HepG2 (cell line): ENCODE data around the gene CDH12. TPM values are rescaled to one million over a fixed set of nuclear protein-coding genes. Genes with fewer than 3 reads are reported as not detected.

Experiments used
- ATAC-seq: fragments of 200-7000 bp; cut with Tn5 transposase; 3 replicates; pipeline ENCODE4 v1.9.1; 2020; ENCODE audit warnings: mild to moderate bottlenecking, moderate library complexity
- BruUV-seq: library from RNA; stranded (reverse); fragments of 400-500 nt; replicated peaks from 2 replicates; lab custom pipeline; 2021; lab: Mats Ljungman, UMichigan
- CTCF ChIA-PET: fragments of 300-600 bp; formaldehyde crosslinking; extraction: SDS; loops from one replicate; lab custom pipeline; 2021; ENCODE audit warnings: low total read pairs, inconsistent platforms, low intra/inter-chr PET ratio; lab: Yijun Ruan, JAX
- POLR2A ChIA-PET: fragments of 350-600 bp; sonication (Branson Sonifier 250); formaldehyde crosslinking; loops from one replicate; lab custom pipeline; 2020; ENCODE audit warnings: antibody characterized with exemption, inconsistent platforms; lab: Yijun Ruan, JAX
- DNase-seq: peaks from one replicate; pipeline ENCODE4 v3.0.0-alpha.2; 2015; ENCODE audit warnings: low spot score
- FAIRE-seq: peaks from 3 replicates; lab custom pipeline; 2011; peaks lifted over from hg19 to GRCh38; lab: Jason Lieb, UNC
- H2AFZ ChIP-seq: one replicate; pipeline ENCODE4 v1.6.1; 2011; ENCODE audit warnings: low read length, inconsistent platforms
- H3K27ac ChIP-seq: fragments of 300-600 bp; 3 replicates; pipeline ENCODE4 v1.8.0; 2011; ENCODE audit warnings: mixed run types, mild to moderate bottlenecking, mixed read lengths, low read length, inconsistent platforms; ENCODE audit not compliant: insufficient read depth; ENCODE audit errors: extremely low read length
- H3K27me3 ChIP-seq, 2 experiments: fragments of 200-600 bp in 1 of 2; 2 replicates in 1 of 2; 3 replicates in 1 of 2; pipeline versions ENCODE4 v1.6.0 to v1.8.0; 2011; ENCODE audit warnings: low read length in 2 of 2, mild to moderate bottlenecking in 2 of 2, moderate library complexity in 2 of 2, inconsistent platforms in 1 of 2; ENCODE audit not compliant: insufficient read depth in 2 of 2, control insufficient read depth in 1 of 2
- H3K36me3 ChIP-seq, 2 experiments: fragments of 200-600 bp in 1 of 2; replicated peaks in 1 of 2; 2 replicates in 1 of 2; 3 replicates in 1 of 2; pipeline versions ENCODE4 v1.5.1 to v1.8.0; 2011; ENCODE audit warnings: low read length in 2 of 2, inconsistent platforms in 1 of 2; ENCODE audit not compliant: insufficient read depth in 2 of 2, control insufficient read depth in 1 of 2
- H3K4me1 ChIP-seq: 2 replicates; pipeline ENCODE4 v1.5.1; 2012; ENCODE audit warnings: low read length, inconsistent platforms; ENCODE audit not compliant: insufficient read depth
- H3K4me2 ChIP-seq: 2 replicates; pipeline ENCODE4 v1.6.0; 2011; ENCODE audit warnings: low read depth, low read length, inconsistent platforms
- H3K4me3 ChIP-seq, 3 experiments: fragments of 200-600 bp in 1 of 3; sonication (generic), shearing (Covaris generic) in 1 of 3; replicated peaks in 1 of 3; 2 replicates each; pipeline ENCODE4 v1.5.1; 2011 to 2016; ENCODE audit warnings: low read length in 3 of 3, inconsistent platforms in 2 of 3, low read depth in 2 of 3, mild to moderate bottlenecking in 2 of 3, control low read depth in 1 of 3, mixed read lengths in 1 of 3; ENCODE audit not compliant: insufficient read depth in 1 of 3
- H3K79me2 ChIP-seq: one replicate; pipeline ENCODE4 v1.6.1; 2011; ENCODE audit warnings: low read length, inconsistent platforms; ENCODE audit not compliant: insufficient read depth
- H3K9ac ChIP-seq: 2 replicates; pipeline ENCODE4 v1.6.0; 2011; ENCODE audit warnings: mild to moderate bottlenecking, low read depth, low read length, inconsistent platforms; ENCODE audit not compliant: insufficient read depth
- H3K9me3 ChIP-seq: 2 replicates; pipeline ENCODE4 v1.5.1; 2012; ENCODE audit warnings: mild to moderate bottlenecking, low read length
- H4K20me1 ChIP-seq: 2 replicates; pipeline ENCODE4 v1.6.0; 2011; ENCODE audit warnings: inconsistent platforms, mild to moderate bottlenecking, low read length, moderate library complexity; ENCODE audit not compliant: insufficient read depth
- CEBPB ChIP-seq: IDR thresholded peaks from 2 replicates; pipeline ENCODE4 v1.6.1; 2011; ENCODE audit warnings: low read depth, low read length, improper control_type of control experiment, borderline replicate concordance
- ELF1 ChIP-seq: sonication (generic); formaldehyde crosslinking; IDR thresholded peaks from 2 replicates; pipeline ENCODE4 v1.4.0; 2020; ENCODE audit warnings: missing genetic modification reagents
- PLRG1 ChIP-seq: fragments of 450-650 bp; conservative IDR thresholded peaks from 2 replicates; pipeline ENCODE4 v1.6.1; 2016
- SSRP1 ChIP-seq: IDR thresholded peaks from 2 replicates; pipeline ENCODE4 v1.6.1; 2016; ENCODE audit warnings: control low read depth
- TMF1 ChIP-seq: sonication (generic); formaldehyde crosslinking; IDR thresholded peaks from 2 replicates; pipeline ENCODE4 v1.8.1; 2022; ENCODE audit warnings: low read depth, missing genetic modification reagents
- ZC3H13 ChIP-seq: sonication (generic); formaldehyde crosslinking; IDR thresholded peaks from 2 replicates; pipeline ENCODE4 v1.8.1; 2023; ENCODE audit warnings: mild to moderate bottlenecking, missing genetic modification reagents, moderate library complexity
- ZNF264 ChIP-seq: sonication (generic); formaldehyde crosslinking; IDR thresholded peaks from 2 replicates; pipeline ENCODE4 v1.4.0; 2020; ENCODE audit warnings: missing genetic modification reagents
- ZNF317 ChIP-seq: sonication (generic); formaldehyde crosslinking; IDR thresholded peaks from 2 replicates; pipeline ENCODE4 v1.5.0; 2020; ENCODE audit warnings: mild to moderate bottlenecking, missing genetic modification reagents
- ZNF7 ChIP-seq: IDR thresholded peaks from 2 replicates; pipeline ENCODE4 v1.6.1; 2016; ENCODE audit warnings: missing biosample characterization, missing genetic modification reagents
- ZNF839 ChIP-seq: sonication (generic); formaldehyde crosslinking; IDR thresholded peaks from 2 replicates; pipeline ENCODE4 v1.4.0; 2020; ENCODE audit warnings: missing genetic modification reagents, mild to moderate bottlenecking, borderline replicate concordance
- ZNF891 ChIP-seq: sonication (generic); formaldehyde crosslinking; IDR thresholded peaks from 2 replicates; pipeline ENCODE4 v1.5.0; 2020; ENCODE audit warnings: mild to moderate bottlenecking, missing genetic modification reagents
- WGBS: methylation state at CpG from one replicate; pipeline ENCODE4 v1.1.6; 2017; ENCODE audit warnings: low lambda C conversion rate; 5-methylcytosine and 5-hydroxymethylcytosine counted together
- in situ Hi-C: cut with HindIII; loops from 2 replicates; pipeline ENCODE4 v1.10.0; 2017; ENCODE audit warnings: low pct_unique_long_range_greater_than_20kb; ENCODE audit not compliant: extremely low pct_ligation_motif_present
- intact Hi-C: fragments of 100-400 bp; cut with micrococcal nuclease; formaldehyde crosslinking; loops from one replicate; pipeline ENCODE4 v1.10.0; 2022; ENCODE audit not compliant: unreplicated experiment
- polyA plus RNA-seq, 8 experiments: library from polyadenylated mRNA; depleted of rRNA in 3 of 8; stranded (reverse) in 7 of 8; unstranded in 1 of 8; fragments of >200 nt; fragmentation: Illumina TruSeq in 4 of 8; extraction: Trizol in 4 of 8; gene quantifications; 2 replicates each; pipeline versions ENCODE4 v1.2.1 to v1.2.3, GENCODE V29; 2011 to 2016; ENCODE audit warnings: low read depth in 4 of 8, missing spikeins in 1 of 8, mixed read lengths in 1 of 8; ENCODE audit not compliant: insufficient read depth in 1 of 8
- total RNA-seq, 5 experiments: library from RNA; depleted of rRNA; stranded (reverse); fragments of >200 nt; fragmentation: Illumina TruSeq; extraction: Trizol; gene quantifications; 2 replicates each; pipeline ENCODE4 v1.2.3, GENCODE V29; 2016; ENCODE audit warnings: low read depth in 1 of 5

CDH12 gene
- total and polyA plus RNA-seq, 2 of the 13 experiments (the other 11 are each of a cell fraction or from before 2014, with no cell fraction given) = not detected

DNA sequence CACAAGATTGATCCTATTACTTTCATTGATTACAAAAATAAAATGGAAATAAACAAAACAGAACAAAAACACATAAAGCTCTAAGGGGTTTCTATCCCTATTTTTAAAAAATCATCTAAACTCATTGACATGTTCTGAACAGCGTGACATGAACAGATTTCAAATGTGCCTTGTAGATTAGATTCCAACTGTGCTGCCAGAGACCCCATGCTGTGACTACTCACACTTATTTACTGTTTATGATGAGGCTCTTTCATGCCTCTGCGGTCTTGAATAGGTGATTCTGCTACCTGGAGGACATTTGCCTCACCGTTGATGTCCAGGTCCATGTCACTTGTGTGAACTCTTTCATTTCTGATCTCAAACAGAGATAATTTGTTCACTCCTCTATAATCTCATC lies 990.2 kb downstream of the CDH12 start:
- ChIA-PET POLR2A (no interaction called here), CTCF (no interaction called here)
- 0% methylated on average over 3 of the region's 3 CpGs for WGBS
- no peak for FAIRE-seq
- no TSS peak for BruUV-seq
- Histone ChIP-seq H3K9ac (no peak overlapping the region), H3K4me1 (no peaks in the 10 kb centered on the region), H3K36me3 (no peaks in the 10 kb centered on the region), H3K4me3 (no peak overlapping the region), H3K4me2 (no peak overlapping the region), H3K27me3 (no peaks in the 10 kb centered on the region), H2AFZ (no peak overlapping the region), H3K27ac (no peak overlapping the region), H3K9me3 (peaks cover 2% of the 10 kb centered on the region; the same call in 1 of the 2 replicates), H4K20me1 (no peaks in the 10 kb centered on the region)
- intact Hi-C loops = no loop called here
- in situ Hi-C loops = no loop called here
- no peak for DNase-seq
- no peak for ATAC-seq
- TF ChIP-seq PLRG1 (no peak), ELF1 (no peak), ZC3H13 (no peak), ZNF7 (CRISPR knock-in tag) (no peak), ZNF317 (CRISPR knock-in tag) (no peak), TMF1 (CRISPR knock-in tag) (no peak), ZNF264 (no peak), ZNF891 (CRISPR knock-in tag) (no peak), ZNF839 (CRISPR knock-in tag) (no peak)
- TF ChIP-seq, all 625 proteins: peak for 0
- no peaks in the 10 kb centered on the region for H3K79me2 ChIP-seq

DNA sequence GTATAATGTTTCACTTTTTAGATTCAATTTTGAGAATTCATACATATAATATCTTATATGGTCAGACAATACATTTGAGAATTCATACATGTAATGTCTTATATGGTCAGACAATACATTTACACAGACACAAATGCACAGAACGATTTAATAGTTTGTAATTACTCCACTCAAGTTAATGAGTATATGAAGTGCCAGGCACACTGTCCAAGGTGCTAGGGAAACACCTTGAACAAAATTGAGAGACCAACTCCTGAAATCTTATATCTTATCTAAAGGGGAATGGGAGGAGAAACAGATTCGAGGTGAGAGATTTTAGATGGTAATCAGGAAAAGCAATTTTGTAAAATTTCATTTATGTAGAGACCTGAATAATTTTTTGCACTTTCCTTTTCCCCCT lies 994.7 kb downstream of the CDH12 start:
- no peak overlapping the region for H3K4me3 ChIP-seq

More for the DNA sequence above, 994.7 kb downstream of the CDH12 start:
- H2AFZ ChIP-seq = no peak overlapping the region
- no peaks in the 10 kb centered on the region for H3K79me2 ChIP-seq
- FAIRE-seq = no peak
- in situ Hi-C loops = no loop called here
- no peak overlapping the region for H3K4me2 ChIP-seq
- CTCF ChIA-PET = no interaction called here
- BruUV-seq = no TSS peak
- H3K9ac ChIP-seq = no peak overlapping the region
- no peak overlapping the region for H3K27ac ChIP-seq
- no peak for ATAC-seq
- no peaks in the 10 kb centered on the region for H4K20me1 ChIP-seq
- no peaks in the 10 kb centered on the region for H3K9me3 ChIP-seq
- POLR2A ChIA-PET = no interaction called here
- no peaks in the 10 kb centered on the region for H3K27me3 ChIP-seq
- no peak for DNase-seq
- TF ChIP-seq CEBPB = no peak
- no peak for TF ChIP-seq SSRP1 (CRISPR knock-in tag)
- intact Hi-C loops = no loop called here
- H3K36me3 ChIP-seq = no peaks in the 10 kb centered on the region
- WGBS = 0% methylated on average over 2 of the region's 2 CpGs
- H3K4me1 ChIP-seq = no peaks in the 10 kb centered on the region
